Measurements from ENCODE around the gene MYBPC2. TPM values are rescaled to one million over a fixed set of nuclear protein-coding genes. Genes with fewer than 3 reads are reported as not detected.
"Not testable (repeated sequence)": the region's sequence is repeated elsewhere in the genome, so short reads cannot be mapped to it uniquely, and the experiment has no call there.

MYBPC2 gene
- polyA plus RNA-seq (ENCODE audit: insufficient read length): 287 TPM

GRCh38 chr19:50432221-50433028 is at the start of gene MYBPC2:
MYBPC2 (plus strand) TSS chr19:50432892; CDS start chr19:50432954, 62 bp downstream.
- DNase-seq: peak; percentile 56

DNA sequence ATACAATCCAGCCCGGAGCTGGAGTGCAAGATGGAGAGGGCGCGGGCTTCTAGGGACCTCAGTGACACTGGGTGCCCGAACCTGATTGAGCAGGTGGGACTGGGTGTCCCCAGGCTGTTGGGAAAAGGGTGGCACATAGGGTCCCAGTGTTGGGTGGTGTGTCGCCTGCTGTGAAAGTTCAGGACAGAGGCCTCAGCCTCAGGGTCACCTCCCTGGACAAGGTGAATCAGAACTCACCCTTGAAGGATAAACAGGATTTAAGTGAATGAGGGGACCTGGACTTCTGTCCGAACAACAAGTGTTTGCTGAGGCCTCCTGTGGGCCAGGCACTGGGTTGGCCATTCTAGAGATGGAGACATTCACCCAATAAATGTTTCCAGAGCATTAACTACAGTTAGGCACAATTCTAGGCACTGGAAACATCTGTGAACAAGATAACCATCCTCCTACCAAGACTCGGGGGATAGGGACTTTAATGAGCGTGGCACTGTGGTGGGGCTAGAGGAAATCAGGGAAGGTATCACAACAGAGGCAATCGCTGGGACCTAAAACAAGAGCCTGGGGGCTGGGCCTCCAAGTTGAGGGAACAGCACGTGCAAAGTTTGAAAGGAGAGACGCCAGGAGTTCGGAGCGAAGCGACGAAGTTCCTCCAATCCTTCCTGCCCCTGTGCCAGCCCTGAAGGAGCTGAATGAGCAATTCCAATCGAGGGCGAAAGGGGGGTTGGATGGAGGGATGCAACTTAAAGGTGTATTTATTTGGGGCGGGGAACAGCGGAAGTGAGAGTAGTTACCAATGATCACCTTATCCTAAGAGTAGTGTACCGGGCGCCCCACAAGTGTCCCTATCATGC is 49.5 kb upstream of the MYBPC2 start:
- DNase-seq: no peak

GRCh38 chr19:50383852-50384684 is 48.6 kb upstream of the MYBPC2 start, which contains the start of gene POLD1:
POLD1 (plus strand) TSS chr19:50384347; CDS start chr19:50398852, 14,505 bp downstream.
- DNase-seq: peak; percentile 94

DNA sequence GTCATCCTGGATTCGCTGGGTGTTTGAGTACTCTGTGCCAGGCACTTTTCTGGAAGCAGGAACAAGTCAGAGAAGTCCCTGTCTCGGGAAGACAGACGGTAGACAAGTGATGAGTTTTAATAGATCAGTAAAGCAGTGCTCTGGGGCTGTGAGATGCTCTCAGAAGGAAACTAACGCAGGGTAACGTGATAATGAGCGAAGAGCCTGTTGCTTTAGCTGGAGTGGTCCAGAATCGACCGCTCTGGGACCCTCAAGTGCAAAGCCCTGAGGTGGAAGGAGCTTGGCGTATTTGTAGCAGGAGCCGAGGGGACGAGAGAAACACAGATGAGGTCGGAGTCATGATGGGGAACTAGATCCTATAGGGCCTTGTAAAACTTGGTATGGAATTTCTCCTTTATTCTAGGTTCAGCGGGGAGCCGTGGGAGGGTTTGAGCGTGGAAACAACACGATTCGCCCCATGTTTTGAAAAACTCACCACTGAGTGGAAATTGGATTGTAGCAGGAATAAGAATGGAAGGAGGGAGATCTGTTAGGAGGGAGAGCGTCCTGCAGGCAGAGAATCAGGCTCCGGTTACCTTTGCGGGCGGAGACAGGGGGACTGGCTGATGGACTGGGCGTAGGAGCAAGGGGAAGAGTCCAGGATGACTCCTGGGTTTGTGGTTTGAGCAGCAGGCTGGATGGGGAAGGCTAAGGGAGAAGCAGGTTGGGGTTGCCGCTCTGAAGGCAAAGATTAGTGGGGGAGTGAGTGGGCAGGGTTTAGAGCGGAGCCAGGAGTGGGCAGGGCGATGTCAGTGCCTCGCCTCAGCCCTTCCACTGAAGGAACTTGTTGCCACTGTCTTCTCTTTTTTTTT is 47.8 kb upstream of the MYBPC2 start:
- no peak for DNase-seq

DNA sequence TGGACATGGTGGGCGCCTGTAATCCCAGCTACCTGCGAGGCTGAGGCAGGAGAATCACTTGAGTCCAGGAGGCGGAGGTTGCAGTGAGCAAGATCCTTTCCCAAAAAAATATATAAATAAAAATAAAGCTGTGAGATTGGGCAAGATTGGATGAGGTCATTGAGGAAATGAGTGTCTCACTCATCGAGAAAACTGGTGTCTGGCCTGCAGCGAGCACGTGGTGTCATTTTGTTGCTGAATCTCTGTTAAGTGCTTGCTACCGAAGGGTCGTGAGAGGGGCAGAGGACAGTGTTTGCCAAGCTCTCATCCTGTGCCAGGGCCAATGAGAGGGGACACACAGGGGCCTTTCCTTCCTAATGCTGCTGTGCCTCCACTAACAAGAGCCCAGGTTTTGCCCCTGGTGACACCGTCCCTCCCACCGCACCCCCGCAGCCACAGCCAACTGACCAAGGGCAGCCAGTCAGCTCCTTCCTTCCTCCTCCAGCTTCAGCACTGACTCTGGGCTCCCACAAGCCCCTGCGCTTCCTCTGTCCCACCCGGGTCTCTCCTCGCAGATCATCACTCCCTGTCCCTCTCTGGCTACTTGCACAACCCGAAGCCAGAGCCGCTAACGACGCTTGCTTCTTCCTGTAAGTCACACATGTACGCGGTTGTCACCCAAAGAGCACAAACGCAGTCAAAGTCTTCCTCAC is 45.4 kb upstream of the MYBPC2 start:
- no peak for DNase-seq

DNA sequence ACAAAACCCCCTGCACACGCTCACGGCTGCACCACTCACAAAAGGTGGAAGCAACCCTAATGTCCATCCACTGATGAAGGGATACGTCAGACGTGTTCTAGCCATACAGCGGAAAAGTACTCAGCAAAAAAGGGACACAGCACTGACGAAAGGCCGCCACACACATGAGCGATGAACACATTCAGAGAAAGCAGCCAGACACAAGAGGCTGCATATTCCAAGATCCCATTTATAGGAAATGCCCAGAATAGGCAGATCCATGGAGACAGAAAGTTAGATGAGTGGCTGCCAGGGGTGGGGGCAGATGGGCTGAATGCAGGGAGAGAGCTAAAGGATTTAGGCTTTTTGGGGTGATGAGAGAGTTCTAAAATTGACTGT is 44.8 kb upstream of the MYBPC2 start:
- DNase-seq: no peak

DNA sequence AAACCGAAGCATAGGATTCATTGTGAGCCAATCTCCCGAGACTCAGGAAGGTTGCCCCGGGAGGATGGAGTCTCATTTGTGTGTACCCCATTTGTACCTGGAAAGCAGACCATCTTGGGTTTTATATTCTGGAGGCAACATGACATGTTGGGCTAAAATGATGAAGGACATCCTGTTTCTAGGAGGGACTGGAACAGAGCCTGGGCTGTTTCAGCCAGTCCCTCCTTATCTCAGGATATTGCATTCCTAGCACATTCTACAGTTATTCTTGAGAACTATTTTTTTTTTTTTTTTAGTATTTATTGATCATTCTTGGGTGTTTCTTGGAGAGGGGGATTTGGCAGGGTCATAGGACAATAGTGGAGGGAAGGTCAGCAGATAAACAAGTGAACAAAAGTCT is 42.4 kb upstream of the MYBPC2 start:
- DNase-seq: not testable (repeated sequence)

GRCh38 chr19:50390952-50391351 is 41.7 kb upstream of the MYBPC2 start:
- not testable (repeated sequence) for DNase-seq

GRCh38 chr19:50392759-50393158 is 39.9 kb upstream of the MYBPC2 start:
- DNase-seq: no peak

DNA sequence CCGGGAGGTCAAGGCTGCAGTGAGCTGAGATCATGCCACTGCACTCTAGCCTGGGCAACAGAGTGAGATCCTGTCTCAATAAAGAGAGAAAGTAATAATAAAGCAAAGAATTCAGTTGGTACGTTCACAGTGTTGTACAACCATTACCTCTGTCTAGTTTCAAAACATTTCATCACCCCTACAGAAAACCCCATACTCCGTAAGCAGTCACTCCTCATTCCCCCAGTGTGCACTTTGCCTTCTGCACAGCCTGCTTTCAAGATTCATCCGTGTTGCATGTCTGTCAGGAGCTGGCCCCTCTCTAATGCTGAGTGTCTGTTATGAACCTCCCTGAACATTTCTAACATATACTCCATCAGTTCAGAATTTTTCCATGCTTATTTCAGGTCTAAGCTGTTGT is 39.1 kb upstream of the MYBPC2 start:
- DNase-seq: no peak

GRCh38 chr19:50394017-50394416 is 38.7 kb upstream of the MYBPC2 start:
- no peak for DNase-seq

GRCh38 chr19:50398675-50399367 is 33.9 kb upstream of the MYBPC2 start:
- DNase-seq: no peak

- no peak for DNase-seq
Observed at GRCh38 chr19:50399368-50399745, 33.3 kb upstream of the MYBPC2 start.

- DNase-seq: no peak
Observed at GRCh38 chr19:50401605-50402450, 30.9 kb upstream of the MYBPC2 start.

- no peak for DNase-seq
Observed at GRCh38 chr19:50402544-50403301, 30.0 kb upstream of the MYBPC2 start.

DNA sequence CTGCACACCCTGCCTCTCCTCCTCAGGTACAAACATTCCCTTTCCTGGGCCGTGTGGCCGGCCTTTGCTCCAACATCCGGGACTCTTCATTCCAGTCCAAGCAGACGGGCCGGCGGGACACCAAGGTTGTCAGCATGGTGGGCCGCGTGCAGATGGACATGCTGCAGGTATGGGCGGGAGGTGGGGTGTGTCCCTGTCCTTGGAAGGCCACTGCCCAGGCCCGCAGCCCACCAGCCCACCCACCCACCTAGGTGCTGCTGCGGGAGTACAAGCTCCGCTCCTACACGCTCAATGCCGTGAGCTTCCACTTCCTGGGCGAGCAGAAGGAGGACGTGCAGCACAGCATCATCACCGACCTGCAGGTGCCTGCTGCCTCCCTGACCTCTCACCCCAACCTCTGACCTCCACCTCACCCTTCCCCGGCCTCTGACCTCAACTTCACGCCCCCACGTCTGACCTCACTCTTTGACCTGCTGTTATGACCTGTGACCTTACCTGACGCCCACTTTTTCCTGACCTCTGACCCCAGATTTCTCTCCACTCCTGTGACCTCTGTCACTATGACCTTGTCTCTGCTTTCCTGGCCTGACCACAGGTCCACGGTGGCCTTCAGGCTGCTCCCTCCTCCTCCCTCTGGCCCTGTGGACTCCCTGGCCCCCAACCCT is 26.4 kb upstream of the MYBPC2 start:
- DNase-seq: no peak

- no peak for DNase-seq
Observed at GRCh38 chr19:50406829-50407228, 25.9 kb upstream of the MYBPC2 start.

- DNase-seq: no peak
Observed at GRCh38 chr19:50409347-50409746, 23.3 kb upstream of the MYBPC2 start.

All from hindlimb muscle (tissue), 1 donor.